ENCODE results near the gene CYB5A. TPM values are rescaled to one million over a fixed set of nuclear protein-coding genes. Genes with fewer than 3 reads are reported as not detected.

The CYB5A gene
- total RNA-seq, 4 donors from 2014 or later, result 171 to 732 (median 331) TPM

GRCh38 chr18:74251297-74252038 lies 40.3 kb downstream of the CYB5A start:
- H3K4me1 ChIP-seq, result peaks cover 0 to 9% (median 0%) of the 10 kb centered on the region in 4 donors
- H3K27ac ChIP-seq, result peak overlapping the region in 2 of 4 donors; percentile 28 to 57
- DNase-seq, result no peak
- no peaks in the 10 kb centered on the region for H3K27me3 ChIP-seq
- no peak for TF ChIP-seq CTCF (IDR thresholded peaks at IDR 0.05)
- TF ChIP-seq POLR2A (IDR thresholded peaks at IDR 0.05), result no peak
- no peak overlapping the region for H3K4me3 ChIP-seq
- peaks cover 0 to 19% (median 0%) of the 10 kb centered on the region in 3 donors for H3K36me3 ChIP-seq
- H3K9me3 ChIP-seq, result no peaks in the 10 kb centered on the region

DNA sequence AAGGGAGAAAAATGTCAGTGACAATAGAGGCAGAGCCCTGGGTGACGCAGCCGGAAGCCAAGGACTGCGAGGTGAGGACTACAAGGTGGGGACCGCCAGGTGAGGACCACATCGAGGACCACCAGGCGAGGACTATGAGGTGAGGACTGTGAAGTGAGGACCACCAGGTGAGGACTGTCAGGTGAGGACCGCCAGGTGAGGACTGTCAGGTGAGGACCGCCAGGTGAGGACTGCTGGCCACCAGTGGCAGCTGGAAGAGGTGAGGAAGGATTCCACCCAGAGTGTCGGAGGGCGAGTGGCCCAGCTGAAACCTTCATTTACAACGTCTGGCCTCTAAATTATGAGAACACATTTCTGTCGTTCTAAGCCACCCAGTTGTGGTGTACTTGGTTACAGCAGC lies 41.6 kb downstream of the CYB5A start:
- peaks cover 0 to 13% (median 0%) of the 10 kb centered on the region in 3 donors for H3K36me3 ChIP-seq
- peaks cover 0 to 9% (median 0%) of the 10 kb centered on the region in 4 donors for H3K4me1 ChIP-seq
- no peaks in the 10 kb centered on the region for H3K27me3 ChIP-seq
- TF ChIP-seq CTCF (IDR thresholded peaks at IDR 0.05), result no peak
- no peak for TF ChIP-seq POLR2A (IDR thresholded peaks at IDR 0.05)
- no peak overlapping the region for H3K27ac ChIP-seq
- DNase-seq, result no peak
- no peak overlapping the region for H3K4me3 ChIP-seq
- no peaks in the 10 kb centered on the region for H3K9me3 ChIP-seq

- Histone ChIP-seq H3K4me3 (no peak overlapping the region), H3K36me3 (peaks cover 0 to 13% (median 0%) of the 10 kb centered on the region in 3 donors), H3K27ac (no peak overlapping the region), H3K9me3 (no peaks in the 10 kb centered on the region), H3K27me3 (no peaks in the 10 kb centered on the region), H3K4me1 (peaks cover 0 to 9% (median 0%) of the 10 kb centered on the region in 4 donors)
- TF ChIP-seq POLR2A (IDR thresholded peaks at IDR 0.05), result no peak
- TF ChIP-seq CTCF (IDR thresholded peaks at IDR 0.05), result no peak
- no peak for DNase-seq
Measured at GRCh38 chr18:74249181-74249968, 42.4 kb downstream of the CYB5A start.

DNA sequence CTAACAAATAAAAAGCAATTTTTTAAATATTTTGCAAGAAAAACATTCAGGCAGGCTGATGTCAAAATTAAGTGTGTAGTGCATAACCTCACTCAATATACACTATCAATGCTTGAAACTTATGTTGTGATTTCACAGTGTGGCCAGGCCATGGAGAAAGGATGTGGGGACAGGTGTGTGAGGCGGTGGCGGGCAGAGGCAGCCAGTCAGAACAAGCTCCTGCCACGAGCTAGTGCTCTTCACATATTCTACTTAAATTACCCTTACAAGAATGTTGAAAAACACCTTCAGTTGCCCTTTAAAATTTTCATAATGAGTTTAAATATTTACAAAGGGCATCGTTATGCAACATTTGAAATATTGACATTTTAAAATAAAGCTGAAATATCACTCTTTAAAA lies 43.2 kb downstream of the CYB5A start:
- Histone ChIP-seq H3K9me3 (no peaks in the 10 kb centered on the region), H3K27ac (no peak overlapping the region)
- no peak for TF ChIP-seq CTCF (IDR thresholded peaks at IDR 0.05)

GRCh38 chr18:74248189-74248588 lies 43.6 kb downstream of the CYB5A start:
- no peaks in the 10 kb centered on the region for H3K27me3 ChIP-seq
- H3K9me3 ChIP-seq, result no peaks in the 10 kb centered on the region
- DNase-seq, result no peak
- H3K4me1 ChIP-seq, result peaks cover 0 to 9% (median 0%) of the 10 kb centered on the region in 4 donors
- no peak overlapping the region for H3K27ac ChIP-seq
- no peak for TF ChIP-seq CTCF (IDR thresholded peaks at IDR 0.05)
- TF ChIP-seq POLR2A (IDR thresholded peaks at IDR 0.05), result no peak
- no peak overlapping the region for H3K4me3 ChIP-seq
- peaks cover 0 to 8% (median 0%) of the 10 kb centered on the region in 3 donors for H3K36me3 ChIP-seq

More for the DNA sequence above, 43.2 kb downstream of the CYB5A start:
- Histone ChIP-seq H3K4me1 (peaks cover 0 to 9% (median 0%) of the 10 kb centered on the region in 4 donors), H3K36me3 (peaks cover 0 to 12% (median 0%) of the 10 kb centered on the region in 3 donors), H3K27me3 (no peaks in the 10 kb centered on the region), H3K4me3 (no peak overlapping the region)
- peak in 1 of 3 donors; percentile 42 for DNase-seq
